ENCODE results near the gene WIPI1.
A peak's percentile ranks its signal among the peaks of the same experiment; 100 is the strongest.

Gene WIPI1

DNA sequence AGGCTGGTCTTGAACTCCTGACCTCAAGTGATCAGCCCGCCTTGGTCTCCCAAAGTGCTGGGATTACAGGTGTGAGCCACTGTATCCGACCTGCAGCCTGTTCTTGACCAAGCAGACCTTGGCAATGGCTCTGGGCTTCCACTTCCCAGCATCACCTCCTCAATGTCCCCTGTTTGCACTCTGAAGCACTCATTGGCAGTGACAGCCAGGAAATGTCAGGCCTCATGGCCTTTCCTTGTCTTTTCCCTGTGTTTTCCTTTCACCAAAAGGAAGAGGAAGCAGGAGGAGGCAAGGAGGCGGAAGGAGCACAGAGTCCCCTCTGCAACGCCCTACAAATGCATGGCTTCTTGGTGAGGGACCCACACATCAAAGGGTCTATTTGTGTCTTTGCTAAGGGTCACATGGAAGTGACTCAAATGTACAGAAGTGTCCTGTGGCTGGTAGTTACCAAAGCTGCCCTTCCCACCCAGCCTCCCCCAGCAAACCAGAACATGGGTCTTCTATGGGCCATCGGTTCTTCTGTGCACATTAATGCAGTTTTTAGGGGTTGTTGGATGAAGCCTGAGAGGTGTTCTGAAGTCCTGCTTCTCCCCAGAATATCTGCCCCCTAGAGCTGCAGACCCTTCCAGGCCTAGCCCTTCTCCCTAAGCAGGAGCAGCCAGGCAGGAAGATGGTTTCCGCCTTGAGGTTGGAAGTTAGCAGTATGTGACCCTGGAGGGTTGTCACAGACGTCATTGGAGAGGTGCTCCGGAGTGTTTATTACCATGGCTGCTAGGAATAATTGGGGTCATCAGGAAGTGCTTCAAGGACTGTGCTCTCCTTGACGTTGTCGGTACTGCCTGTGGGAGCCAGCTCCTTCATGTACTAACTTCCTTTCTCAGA, 60.8 kb downstream of the WIPI1 start:
- no peak overlapping the region for H4K8ac ChIP-seq (ENCODE audit: low read depth, low read length)

DNA sequence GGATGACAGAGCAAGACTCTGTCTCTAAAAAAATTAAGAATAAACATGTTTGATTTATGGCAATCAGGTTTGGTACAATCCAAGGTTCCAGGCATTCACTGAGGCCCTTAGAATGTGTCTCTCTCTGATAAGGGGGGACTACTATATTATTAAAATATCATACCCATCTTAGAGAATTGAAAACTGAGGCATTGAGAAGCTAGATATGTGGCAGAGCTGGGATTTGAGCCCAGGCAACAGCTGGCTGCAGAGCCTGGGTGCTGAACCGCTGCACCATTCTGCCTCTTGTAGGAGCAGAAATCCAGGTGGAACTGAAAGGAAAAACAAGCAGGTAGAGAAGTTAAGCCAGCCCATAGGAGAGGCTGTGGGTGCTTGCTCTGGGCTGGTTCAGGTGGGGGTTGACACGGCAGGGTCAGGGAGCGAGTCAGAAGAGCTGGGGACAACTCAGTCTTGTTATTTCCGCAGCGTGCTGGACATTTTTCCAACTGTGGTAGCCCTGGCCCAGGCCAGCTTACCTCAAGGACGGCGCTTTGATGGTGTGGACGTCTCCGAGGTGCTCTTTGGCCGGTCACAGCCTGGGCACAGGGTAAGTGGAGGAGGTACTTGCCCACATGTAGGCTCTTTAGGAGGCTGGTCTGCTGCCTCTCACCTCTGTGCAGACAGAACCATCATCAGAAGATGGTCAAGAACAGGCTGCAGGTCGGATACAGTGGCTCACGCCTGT, 62.5 kb downstream of the WIPI1 start:
- no peak overlapping the region for H4K91ac ChIP-seq (ENCODE audit: low read depth, low read length, poor library complexity)
- peaks cover 2 to 17% of the 10 kb centered on the region in 2 donors for H3K9me3 ChIP-seq (replicated peaks in 1 of 2; ENCODE audit: control insufficient read depth in 2 of 2, insufficient read depth in 1 of 2, low read depth in 1 of 2, low read length in 2 of 2)
- no peak overlapping the region for H2BK15ac ChIP-seq (ENCODE audit: low read length)
- H3K27ac ChIP-seq (replicated peaks; ENCODE audit: low read length), result no peak overlapping the region
- no peak overlapping the region for H2BK120ac ChIP-seq (ENCODE audit: low read depth, low read length)
- H2AFZ ChIP-seq (ENCODE audit: low read length), result no peak overlapping the region
- no peak overlapping the region for H3K4ac ChIP-seq (ENCODE audit: low read length)
- DNase-seq (ENCODE audit: low spot score), result no peak
- no peak overlapping the region for H3K23ac ChIP-seq (ENCODE audit: low read depth, low read length, poor library complexity)
- H3K79me1 ChIP-seq (ENCODE audit: low read depth, low read length), result no peaks in the 10 kb centered on the region
- no peak overlapping the region for H2BK5ac ChIP-seq (ENCODE audit: low read length)
- no peak overlapping the region for H2AK5ac ChIP-seq (ENCODE audit: low read depth, low read length)
- no peak overlapping the region for H2BK12ac ChIP-seq (ENCODE audit: low read length)
- H3K36me3 ChIP-seq (replicated peaks in 1 of 2; ENCODE audit: control insufficient read depth in 2 of 2, insufficient read depth in 2 of 2, low read length in 2 of 2), result peaks cover 0 to 18% of the 10 kb centered on the region in 2 donors
- no peaks in the 10 kb centered on the region for H3K27me3 ChIP-seq (ENCODE audit: control insufficient read depth in 3 of 3, insufficient read depth in 3 of 3, low read depth in 1 of 3, low read length in 3 of 3)
- H3K18ac ChIP-seq (ENCODE audit: low read length), result no peak overlapping the region
- H3K14ac ChIP-seq (ENCODE audit: low read length), result no peak overlapping the region
- no peak overlapping the region for H3K4me2 ChIP-seq (ENCODE audit: insufficient read depth, low read length, poor library complexity, severe bottlenecking)
- H4K8ac ChIP-seq (ENCODE audit: low read depth, low read length), result no peak overlapping the region
- H3K9ac ChIP-seq (ENCODE audit: low read depth, low read length, poor library complexity), result no peak overlapping the region
- H3K4me1 ChIP-seq (ENCODE audit: control insufficient read depth in 2 of 2, insufficient read depth in 1 of 2, low read depth in 1 of 2, low read length in 2 of 2), result peaks cover 3 to 5% of the 10 kb centered on the region in 2 donors
- no peak overlapping the region for H3K4me3 ChIP-seq (ENCODE audit: low read length in 2 of 2)
- no CpG with 5 or more reads among the region's 12 CpGs for WGBS, 2 donors (ENCODE audit: extremely low coverage in 2 of 2, insufficient read length in 2 of 2, insufficient replicate concordance in 1 of 2)

More for the DNA sequence above, 60.8 kb downstream of the WIPI1 start:
- Histone ChIP-seq H3K9ac (ENCODE audit: low read depth, low read length, poor library complexity) (no peak overlapping the region), H3K18ac (ENCODE audit: low read length) (no peak overlapping the region), H2AFZ (ENCODE audit: low read length) (no peak overlapping the region), H2BK15ac (ENCODE audit: low read length) (no peak overlapping the region), H3K14ac (ENCODE audit: low read length) (no peak overlapping the region), H2BK120ac (ENCODE audit: low read depth, low read length) (no peak overlapping the region), H2BK12ac (ENCODE audit: low read length) (no peak overlapping the region), H3K36me3 (replicated peaks in 1 of 2; ENCODE audit: control insufficient read depth in 2 of 2, insufficient read depth in 2 of 2, low read length in 2 of 2) (peaks cover 0 to 18% of the 10 kb centered on the region in 2 donors), H3K4me3 (ENCODE audit: low read length in 2 of 2) (no peak overlapping the region), H4K91ac (ENCODE audit: low read depth, low read length, poor library complexity) (no peak overlapping the region), H3K9me3 (replicated peaks in 1 of 2; ENCODE audit: control insufficient read depth in 2 of 2, insufficient read depth in 1 of 2, low read depth in 1 of 2, low read length in 2 of 2) (peaks cover 2 to 17% of the 10 kb centered on the region in 2 donors), H3K4me2 (ENCODE audit: insufficient read depth, low read length, poor library complexity, severe bottlenecking) (no peak overlapping the region), H3K27ac (replicated peaks; ENCODE audit: low read length) (no peak overlapping the region), H2AK5ac (ENCODE audit: low read depth, low read length) (no peak overlapping the region), H3K27me3 (ENCODE audit: control insufficient read depth in 3 of 3, insufficient read depth in 3 of 3, low read depth in 1 of 3, low read length in 3 of 3) (no peaks in the 10 kb centered on the region), H2BK5ac (ENCODE audit: low read length) (no peak overlapping the region), H3K79me1 (ENCODE audit: low read depth, low read length) (no peaks in the 10 kb centered on the region), H3K23ac (ENCODE audit: low read depth, low read length, poor library complexity) (no peak overlapping the region), H3K4ac (ENCODE audit: low read length) (no peak overlapping the region), H3K4me1 (ENCODE audit: control insufficient read depth in 2 of 2, insufficient read depth in 1 of 2, low read depth in 1 of 2, low read length in 2 of 2) (peaks cover 3 to 5% of the 10 kb centered on the region in 2 donors)
- no peak for DNase-seq (ENCODE audit: low spot score)
- no CpG with 5 or more reads among the region's 10 CpGs for WGBS, 2 donors (ENCODE audit: extremely low coverage in 2 of 2, insufficient read length in 2 of 2, insufficient replicate concordance in 1 of 2)

DNA sequence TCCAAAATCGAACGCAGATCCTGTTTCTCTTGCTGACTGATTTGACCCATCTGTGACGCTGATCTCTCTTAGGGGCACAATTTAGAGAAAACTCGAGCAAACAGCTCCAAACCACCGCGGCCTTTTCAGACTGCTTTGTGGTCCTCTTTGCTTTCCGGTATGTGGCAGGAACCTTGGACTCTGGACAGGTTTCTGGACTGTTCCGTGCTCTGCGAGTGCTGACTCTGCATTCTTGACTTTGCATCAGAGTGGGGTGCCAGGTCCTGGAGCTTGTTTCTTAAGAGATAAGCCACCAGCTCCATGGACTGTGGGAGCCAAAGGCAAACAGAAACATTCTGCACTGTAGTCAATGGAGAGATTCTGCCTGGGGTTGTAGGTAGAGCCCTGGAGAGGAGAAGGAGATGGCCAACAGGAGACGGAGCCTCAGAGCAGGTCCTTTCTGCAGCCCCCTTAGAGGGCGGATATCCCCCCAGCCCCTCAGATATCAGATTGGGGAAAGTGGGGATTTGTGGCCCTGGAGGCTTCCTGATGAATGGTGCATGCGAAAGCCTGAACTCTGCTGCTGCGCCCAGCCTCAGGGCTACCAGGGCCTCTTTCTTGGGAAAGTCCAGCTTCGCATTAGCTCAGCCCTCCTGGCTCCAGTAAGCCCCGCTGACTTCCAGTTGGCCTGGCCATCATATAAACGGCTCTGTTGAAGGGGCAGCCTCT, 65.6 kb downstream of the WIPI1 start:
- Histone ChIP-seq H3K9me3 (replicated peaks in 1 of 2; ENCODE audit: control insufficient read depth in 2 of 2, insufficient read depth in 1 of 2, low read depth in 1 of 2, low read length in 2 of 2) (peaks cover 2 to 17% of the 10 kb centered on the region in 2 donors), H3K4me1 (ENCODE audit: control insufficient read depth in 2 of 2, insufficient read depth in 1 of 2, low read depth in 1 of 2, low read length in 2 of 2) (no peaks in the 10 kb centered on the region), H3K4me3 (ENCODE audit: low read length in 2 of 2) (no peak overlapping the region), H2BK15ac (ENCODE audit: low read length) (no peak overlapping the region), H4K8ac (ENCODE audit: low read depth, low read length) (no peak overlapping the region), H4K91ac (ENCODE audit: low read depth, low read length, poor library complexity) (no peak overlapping the region), H2BK12ac (ENCODE audit: low read length) (no peak overlapping the region), H3K36me3 (replicated peaks in 1 of 2; ENCODE audit: control insufficient read depth in 2 of 2, insufficient read depth in 2 of 2, low read length in 2 of 2) (peaks cover 0 to 12% of the 10 kb centered on the region in 2 donors), H2AK5ac (ENCODE audit: low read depth, low read length) (no peak overlapping the region), H3K23ac (ENCODE audit: low read depth, low read length, poor library complexity) (no peak overlapping the region), H3K18ac (ENCODE audit: low read length) (no peak overlapping the region), H2AFZ (ENCODE audit: low read length) (no peak overlapping the region), H3K9ac (ENCODE audit: low read depth, low read length, poor library complexity) (peak overlapping the region; percentile 13), H2BK5ac (ENCODE audit: low read length) (no peak overlapping the region), H3K79me1 (ENCODE audit: low read depth, low read length) (no peaks in the 10 kb centered on the region), H2BK120ac (ENCODE audit: low read depth, low read length) (no peak overlapping the region), H3K27me3 (ENCODE audit: control insufficient read depth in 3 of 3, insufficient read depth in 3 of 3, low read depth in 1 of 3, low read length in 3 of 3) (no peaks in the 10 kb centered on the region), H3K4me2 (ENCODE audit: insufficient read depth, low read length, poor library complexity, severe bottlenecking) (no peak overlapping the region), H3K4ac (ENCODE audit: low read length) (no peak overlapping the region), H3K14ac (ENCODE audit: low read length) (no peak overlapping the region), H3K27ac (replicated peaks; ENCODE audit: low read length) (no peak overlapping the region)
- WGBS, 2 donors (ENCODE audit: extremely low coverage in 2 of 2, insufficient read length in 2 of 2, insufficient replicate concordance in 1 of 2), result no CpG with 5 or more reads among the region's 16 CpGs
- no peak for DNase-seq (ENCODE audit: low spot score)

Measured in neuronal stem cell (in vitro differentiated cells).